ENCODE results near the gene PLCH2.

PLCH2 gene

DNA sequence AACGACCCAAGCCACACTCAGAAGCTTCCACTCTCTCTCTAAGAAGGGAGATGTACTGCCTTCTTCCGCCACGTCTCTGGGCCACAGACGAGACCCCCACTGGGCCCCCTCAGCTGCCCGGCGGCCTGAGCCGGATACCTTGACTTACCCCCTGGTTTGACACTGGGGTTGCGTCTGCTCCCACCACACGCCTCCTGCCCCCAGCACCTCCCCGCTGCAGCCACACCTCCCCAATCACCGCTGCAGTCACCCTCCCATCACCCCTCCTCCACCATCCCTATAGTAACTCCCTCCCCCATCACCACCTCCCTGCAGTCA, 39.6 kb downstream of the PLCH2 start:
- DNase-seq (ENCODE audit: low spot score): no peak

DNA sequence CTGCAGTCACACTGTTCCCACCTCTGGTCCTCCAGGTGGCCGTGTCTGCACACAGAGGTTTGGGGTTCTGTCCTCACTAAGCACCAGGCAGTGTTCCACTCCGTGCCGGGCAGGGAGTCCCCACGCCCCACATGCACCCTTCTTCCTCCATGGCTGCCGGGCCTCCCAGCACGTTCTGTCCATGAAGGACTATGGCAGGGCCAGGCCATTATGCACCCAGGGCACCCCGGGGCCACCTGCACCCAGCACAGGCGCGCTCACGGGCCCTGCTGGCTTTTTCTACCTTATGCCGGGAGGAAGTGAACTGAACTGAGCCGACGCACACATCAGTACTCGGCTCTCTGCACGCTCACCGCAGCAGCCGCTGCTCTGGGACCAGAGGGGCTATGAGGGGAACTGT, 40.0 kb downstream of the PLCH2 start:
- no peak for DNase-seq (ENCODE audit: low spot score)

DNA sequence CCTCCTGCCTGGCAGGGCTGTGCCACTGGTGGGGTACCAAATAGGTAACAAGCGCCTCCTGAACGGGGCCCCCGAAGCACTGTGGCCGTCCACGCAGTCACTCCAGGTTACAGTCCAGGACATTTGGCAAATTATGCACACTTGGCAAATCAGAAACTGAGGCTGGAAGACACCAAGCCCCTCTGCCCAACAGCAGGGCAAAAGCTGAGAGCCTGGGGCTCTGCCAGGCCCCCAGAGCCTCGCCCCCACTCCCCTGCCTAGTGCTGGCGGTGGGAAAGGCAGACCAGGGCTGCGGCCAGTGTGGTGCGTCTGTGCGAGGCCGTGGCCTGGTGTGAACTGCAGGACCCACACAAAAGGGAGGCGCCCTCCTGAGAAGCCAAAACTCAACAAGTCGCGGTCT, 40.9 kb downstream of the PLCH2 start:
- DNase-seq (ENCODE audit: low spot score): no peak

DNA sequence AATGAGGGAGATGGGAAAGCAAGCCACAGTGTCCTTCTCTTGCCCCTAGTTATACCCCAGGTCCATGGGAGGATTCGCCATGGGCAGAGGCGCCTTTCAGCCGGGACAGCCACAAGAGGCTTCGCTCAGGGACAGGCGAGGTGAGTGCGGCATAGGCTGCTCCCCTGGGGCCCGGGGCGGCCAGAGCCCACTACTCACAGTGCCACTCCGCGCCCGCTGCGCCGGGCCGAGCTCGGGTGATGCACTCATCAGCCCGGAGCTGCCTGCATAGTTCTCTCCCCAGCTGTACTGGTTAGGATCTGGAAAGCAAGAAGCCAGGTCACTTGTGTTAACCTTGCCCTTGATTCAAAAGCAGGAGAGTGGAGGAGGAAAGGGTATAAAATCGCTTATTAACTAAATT, 41.9 kb downstream of the PLCH2 start:
- DNase-seq (ENCODE audit: low spot score): no peak

DNA sequence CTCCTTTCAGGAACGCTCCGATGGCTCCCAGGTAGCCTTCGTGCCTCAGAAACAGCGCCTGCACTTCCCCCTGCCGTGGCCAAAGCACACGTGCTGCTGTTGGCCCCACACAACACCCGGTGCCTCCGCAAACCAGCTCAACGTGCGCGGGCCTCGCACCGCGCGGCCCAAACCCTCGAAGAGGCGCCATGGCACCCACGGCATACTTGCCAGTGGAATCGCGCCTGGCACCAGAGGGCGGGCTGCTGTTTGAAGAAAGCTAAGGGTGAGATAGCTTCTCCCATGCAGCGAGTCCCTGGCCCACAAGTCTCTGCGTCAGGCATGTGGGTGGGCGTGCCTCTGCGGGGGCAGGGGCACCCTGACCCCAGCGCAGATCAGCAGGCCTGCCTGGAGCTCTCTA, 42.4 kb downstream of the PLCH2 start:
- no peak for DNase-seq (ENCODE audit: low spot score)

DNA sequence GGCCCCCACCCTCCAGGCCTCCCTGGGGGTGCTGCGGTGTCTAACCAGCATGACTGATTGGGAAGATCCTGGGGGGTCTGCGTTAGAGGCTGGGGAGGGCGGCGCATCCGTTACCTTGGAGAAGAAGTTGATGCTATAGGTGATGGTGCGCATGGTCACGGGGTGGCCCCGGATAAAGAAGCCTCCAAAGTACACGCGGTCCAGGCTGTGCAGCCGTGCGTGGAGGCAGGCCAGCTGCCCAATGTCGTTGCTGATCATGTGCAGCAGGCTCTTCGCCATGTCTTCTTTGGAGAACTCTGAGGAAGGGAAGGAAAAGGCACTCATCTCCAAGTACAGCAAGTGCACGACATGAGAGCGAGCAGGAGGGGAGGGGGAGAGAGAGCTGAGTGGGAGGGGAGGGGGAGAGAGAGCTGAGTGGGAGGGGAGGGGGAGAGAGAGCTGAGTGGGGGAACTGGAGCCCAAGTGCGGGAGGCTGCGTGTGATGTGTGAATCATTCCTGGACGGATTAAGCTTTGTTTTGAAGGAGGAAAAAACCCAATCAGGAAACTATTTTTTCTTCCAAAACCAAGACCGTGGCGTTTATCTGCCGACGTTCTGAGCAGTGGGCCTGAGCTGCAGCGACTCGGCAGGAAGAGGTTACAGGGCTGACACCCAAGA, 43.1 kb downstream of the PLCH2 start:
- DNase-seq (ENCODE audit: low spot score): no peak

DNA sequence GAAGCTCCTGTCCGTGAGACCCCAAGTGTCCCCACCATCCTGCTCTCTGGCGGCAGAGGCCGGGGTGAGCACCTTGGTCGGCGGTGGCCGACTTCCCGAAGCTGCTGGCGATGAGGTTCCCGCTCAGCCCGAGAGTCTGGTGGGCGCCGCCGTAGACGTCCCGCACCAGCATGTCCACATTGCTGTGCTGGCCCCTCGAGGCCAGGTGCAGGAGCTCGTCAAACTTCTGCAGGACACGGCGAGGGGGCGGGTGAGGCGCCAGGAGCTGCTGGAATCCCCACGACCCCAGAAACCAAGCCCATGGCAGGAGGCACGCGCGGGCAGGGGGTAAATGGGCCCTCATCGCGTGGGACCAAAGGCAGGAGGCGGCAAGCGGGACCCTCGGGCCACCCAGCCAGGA, 43.6 kb downstream of the PLCH2 start:
- no peak for DNase-seq (ENCODE audit: low spot score)

DNA sequence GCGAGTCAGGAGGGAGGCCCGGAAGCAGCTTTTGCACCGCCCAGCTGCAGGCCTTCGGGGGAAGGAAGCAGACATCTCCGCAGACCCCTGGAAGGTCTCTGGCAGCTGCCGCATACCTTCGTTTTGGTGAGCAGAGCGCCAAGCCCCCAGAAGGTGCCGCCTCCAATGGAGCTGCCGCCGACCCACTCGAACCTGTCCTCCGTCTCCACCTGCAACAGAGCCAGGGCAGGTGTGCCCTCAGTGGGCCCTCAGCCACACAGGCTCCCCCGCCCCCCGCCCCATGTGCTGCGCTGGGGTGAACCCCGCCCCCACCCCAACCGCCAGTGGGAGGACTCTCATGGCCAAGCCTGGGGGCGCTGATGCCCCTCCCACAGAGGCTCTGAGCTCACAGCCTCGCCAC, 44.1 kb downstream of the PLCH2 start:
- no peak for DNase-seq (ENCODE audit: low spot score)

DNA sequence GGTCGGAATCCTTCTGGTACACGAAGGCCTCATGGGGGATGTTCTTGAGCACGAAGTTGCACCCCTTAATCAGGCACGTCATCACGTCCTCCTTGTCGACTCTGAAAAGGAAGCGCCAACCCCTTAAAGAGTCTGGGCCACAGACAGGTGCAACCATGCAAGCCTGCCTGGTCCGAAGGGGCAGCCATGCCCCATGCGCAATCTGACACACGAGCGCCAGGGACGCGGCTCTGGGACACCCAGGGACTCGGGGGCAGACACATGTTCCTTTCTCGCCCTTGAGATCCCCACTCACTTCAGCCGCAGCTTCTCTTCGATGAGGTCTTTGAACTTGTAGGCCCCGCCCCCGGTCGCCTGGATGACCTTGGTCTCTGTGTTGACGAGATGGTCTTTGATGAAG, 44.7 kb downstream of the PLCH2 start:
- no peak for DNase-seq (ENCODE audit: low spot score)

DNA sequence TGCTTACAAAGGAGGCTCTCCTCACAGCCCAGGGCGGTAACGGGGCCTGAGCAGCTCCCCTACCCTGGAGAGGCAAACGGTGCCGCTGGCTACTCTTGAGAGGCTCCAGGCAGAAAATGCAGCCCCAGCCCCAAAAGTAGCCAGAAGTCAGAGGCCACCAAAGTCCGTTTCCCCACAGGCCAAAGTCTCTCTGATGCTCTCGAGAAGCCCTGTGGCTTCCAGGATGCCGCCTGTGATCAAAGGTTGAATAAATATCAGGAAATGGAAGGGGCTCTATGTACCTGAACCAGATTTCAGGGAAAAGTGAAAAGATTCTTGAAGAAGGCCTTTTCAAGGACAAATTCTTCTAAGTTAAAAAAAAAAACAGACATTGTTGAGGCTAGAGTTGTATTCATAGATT, 46.1 kb downstream of the PLCH2 start:
- no peak for DNase-seq (ENCODE audit: low spot score)

DNA sequence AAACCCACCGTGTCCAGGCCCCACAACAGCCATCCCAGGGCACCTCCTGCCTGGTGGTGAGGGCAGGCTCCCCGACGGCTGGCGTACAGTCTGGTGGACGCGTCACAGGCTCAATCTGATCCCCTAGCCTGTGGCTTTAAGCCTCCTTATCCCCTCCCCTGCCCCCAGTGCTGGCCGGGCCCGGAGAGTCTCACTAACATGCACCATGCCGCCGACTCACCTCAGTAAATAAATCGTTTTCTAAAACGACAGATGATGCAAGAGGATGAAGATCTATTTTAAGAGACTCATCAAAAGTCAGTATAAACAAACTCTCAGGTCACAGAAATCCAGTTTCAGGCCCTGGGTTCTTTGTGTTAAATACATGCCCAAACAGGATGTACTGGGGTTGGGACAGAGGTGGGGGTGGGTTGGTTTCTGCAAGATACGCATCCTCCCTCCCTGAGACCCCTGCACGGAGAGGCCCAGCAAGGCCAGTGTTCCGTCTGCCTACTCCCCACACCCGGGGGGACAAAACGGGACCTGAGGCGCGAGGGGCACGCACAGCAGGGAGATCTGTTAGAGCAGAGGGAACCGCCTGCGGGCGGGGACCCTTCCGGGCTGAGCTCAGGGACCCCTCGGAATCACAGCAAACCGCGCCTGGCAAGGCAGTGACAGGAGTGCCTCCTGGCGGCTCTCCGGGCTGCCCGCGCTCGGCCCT, 47.3 kb downstream of the PLCH2 start:
- no peak for DNase-seq (ENCODE audit: low spot score)

DNA sequence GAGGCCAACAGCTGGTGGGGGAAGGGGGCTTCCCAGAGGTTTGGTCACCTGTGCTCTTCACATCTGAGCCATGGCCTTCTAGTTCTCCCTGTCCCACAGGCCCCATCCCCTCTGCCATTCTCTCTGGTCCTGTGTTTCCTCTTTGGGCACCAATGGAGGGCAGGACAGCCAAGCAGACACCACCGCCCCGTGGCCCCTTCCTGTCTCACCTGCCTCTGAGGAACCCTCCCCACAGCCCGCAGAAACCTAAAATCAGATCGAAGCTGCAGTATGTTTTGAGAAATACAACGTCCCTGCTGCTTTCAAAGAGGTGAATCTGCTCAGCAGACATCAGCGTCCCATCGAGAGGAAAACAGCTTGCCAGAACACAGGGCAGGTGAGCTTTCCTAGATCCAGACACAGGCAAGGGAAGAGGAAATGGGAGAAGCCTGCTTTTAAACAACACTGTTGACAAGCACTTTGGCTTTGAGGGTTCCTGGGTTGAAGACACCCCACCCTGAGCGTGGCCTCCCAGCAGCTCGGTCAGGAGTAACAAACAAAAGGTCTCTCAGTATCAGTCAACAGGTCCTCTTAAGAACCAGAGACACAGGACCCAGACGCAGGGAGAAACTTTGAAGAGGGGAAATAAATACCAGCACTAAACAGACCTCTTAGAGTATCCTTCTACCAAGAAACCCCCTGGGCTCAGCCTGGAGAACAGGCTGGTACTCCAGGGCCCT, 48.0 kb downstream of the PLCH2 start:
- no peak for DNase-seq (ENCODE audit: low spot score)

DNA sequence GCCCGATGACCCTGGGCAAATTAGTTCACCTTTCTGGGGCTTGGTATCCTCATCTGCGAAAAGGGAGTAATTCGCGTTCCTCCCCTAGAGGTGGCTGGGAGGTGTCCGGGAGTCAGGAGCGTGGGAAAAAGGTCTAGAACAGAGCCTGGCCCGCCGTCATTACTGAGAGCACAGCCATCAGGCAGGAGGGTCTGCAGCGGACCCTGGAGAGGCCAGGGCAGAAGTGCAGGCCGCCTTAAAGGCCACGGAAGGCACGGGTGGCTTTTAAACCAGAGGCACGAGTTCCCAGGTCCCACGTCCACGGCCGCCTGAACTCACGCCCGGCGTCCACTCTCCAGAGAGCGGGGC, 49.5 kb downstream of the PLCH2 start:
- DNase-seq (ENCODE audit: low spot score): no peak

DNA sequence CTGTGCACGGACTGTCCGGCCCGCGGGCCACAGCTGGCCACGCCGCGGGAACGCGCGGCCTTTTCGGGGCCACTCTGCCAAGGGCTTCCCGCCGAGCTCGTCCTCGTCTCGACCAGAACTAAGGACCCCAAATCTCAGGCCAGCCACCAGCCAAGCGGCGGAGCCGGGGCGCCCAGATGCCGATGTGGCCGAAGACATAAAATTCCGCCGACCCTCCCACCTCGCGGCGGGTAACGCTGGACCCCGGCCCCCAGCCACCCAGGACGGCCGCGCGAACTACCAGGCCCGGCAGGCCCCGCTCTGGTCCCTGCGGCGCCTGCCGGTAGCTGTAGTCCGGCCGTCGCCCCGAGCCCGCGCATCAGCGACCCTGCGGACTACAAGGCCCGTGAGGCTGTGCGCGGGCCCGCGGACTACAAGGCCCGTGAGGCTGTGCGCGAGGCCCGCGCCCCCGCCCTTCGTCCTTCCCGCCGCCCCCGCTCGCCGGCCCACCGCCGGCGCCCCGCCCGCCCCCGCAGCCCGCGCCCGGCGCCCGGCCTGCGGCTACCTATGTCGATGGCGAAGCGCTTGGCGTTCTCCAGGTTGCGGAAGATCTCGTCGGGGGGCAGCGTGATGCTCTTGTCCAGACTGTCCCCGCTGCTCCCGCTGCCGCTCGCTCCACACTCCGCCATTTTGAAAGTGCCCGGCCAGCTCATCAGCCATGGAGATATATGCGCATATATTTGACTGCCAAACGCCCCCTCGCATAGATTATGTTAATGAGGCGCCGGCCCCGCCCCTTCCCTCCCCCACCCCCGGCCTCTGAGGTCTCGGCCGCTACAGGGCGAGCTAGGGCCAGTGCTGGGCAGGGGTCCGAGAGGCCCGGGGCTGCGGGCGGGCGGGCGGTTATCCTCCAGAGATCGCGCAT, 50.1 kb downstream of the PLCH2 start, which contains the start of gene PANK4:
Gene PANK4, minus strand, starts transcription at position 677 of the 904 bp plus-strand sequence. Its CDS starts 9 bp downstream, at position 668.
- peak; percentile 95 for DNase-seq (ENCODE audit: low spot score)

DNA sequence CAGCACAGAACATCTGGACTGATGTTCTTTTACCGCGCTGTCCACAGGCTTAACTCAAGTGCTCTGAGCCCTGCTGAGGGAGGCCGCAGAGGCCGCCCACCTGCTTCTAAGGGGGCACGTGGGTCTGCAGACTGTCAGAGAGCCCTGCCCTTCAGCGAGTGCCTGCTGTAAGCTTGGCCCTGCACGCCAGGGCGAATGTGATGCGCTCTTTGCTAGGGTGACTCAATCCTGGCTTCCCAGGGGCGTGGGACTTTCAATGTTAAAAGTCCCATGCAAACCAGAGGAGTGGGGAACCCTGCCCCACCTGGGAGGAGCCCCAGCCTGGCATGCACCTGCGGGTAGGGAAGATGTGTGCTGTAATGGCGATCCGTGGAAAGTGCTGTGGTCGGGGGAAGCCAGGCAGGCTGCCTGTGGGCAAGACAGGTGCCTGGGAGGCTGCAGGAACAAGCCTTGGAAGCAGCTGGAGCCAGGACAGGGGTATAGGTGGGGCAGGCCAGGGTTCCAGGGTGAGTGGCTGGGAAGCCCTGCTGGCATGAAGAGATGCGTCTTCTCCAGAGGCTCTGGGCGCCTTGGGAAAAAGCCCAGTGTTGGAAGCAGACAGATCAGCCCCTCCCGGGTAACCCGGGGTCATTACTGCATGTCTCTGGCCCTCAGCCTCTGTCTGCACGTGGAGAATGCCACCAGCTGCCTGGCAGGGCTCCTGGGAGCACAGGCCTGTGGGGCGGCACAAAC, 50.9 kb downstream of the PLCH2 start:
- DNase-seq (ENCODE audit: low spot score): no peak

DNA sequence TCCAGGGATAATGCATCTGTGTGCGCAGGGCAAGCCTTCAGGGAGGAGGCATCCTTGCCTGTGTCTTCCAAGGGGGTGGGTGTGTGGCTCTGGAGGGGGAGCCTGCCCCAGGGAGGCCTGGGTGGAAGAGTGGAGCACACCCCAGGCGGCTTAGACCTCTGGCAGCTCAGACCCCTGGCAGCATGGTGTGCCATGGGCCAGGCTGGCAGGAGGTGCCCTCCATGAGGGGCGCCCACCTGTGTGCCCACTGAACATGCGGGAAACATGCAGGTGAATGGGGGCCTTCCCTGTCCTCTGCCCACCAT, 51.4 kb downstream of the PLCH2 start:
- DNase-seq (ENCODE audit: low spot score): no peak

DNA sequence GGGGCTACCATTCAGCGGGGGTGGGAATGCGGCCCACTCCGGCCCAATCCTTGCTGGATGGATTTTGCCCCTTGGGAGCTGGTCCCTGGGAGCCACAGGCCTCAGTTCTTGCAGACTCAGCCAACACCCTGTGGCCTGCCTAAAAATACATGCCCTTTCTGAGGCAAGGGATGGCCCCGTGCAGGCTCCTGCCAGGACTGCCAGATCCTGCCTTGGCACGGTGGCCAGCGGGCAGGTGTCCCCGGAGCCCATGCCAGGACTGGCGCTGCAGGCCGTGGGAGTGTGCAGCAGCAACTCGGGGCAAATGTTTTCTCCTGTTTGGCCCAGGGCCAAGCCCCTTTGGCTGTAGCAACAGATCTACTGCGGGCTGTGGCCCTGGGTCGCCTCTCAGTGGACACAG, 51.9 kb downstream of the PLCH2 start:
- no peak for DNase-seq (ENCODE audit: low spot score)

DNA sequence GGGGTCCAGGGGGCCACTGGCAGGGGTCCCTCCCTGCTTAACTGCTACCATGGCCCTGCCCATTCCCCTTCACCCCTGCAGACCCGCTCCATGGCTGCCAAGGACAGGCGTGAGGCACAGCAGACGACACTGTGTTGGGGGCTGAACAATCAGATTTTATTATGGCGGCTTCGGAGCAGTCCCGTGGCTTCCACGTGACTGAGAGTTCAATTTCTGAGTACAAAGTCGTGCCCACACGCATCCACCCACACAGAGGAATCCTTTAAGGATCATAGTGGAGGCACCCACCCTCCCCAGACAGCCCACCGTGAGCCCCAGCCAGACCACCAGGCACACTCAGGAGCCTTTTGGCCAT, 52.5 kb downstream of the PLCH2 start:
- DNase-seq (ENCODE audit: low spot score): no peak

DNA sequence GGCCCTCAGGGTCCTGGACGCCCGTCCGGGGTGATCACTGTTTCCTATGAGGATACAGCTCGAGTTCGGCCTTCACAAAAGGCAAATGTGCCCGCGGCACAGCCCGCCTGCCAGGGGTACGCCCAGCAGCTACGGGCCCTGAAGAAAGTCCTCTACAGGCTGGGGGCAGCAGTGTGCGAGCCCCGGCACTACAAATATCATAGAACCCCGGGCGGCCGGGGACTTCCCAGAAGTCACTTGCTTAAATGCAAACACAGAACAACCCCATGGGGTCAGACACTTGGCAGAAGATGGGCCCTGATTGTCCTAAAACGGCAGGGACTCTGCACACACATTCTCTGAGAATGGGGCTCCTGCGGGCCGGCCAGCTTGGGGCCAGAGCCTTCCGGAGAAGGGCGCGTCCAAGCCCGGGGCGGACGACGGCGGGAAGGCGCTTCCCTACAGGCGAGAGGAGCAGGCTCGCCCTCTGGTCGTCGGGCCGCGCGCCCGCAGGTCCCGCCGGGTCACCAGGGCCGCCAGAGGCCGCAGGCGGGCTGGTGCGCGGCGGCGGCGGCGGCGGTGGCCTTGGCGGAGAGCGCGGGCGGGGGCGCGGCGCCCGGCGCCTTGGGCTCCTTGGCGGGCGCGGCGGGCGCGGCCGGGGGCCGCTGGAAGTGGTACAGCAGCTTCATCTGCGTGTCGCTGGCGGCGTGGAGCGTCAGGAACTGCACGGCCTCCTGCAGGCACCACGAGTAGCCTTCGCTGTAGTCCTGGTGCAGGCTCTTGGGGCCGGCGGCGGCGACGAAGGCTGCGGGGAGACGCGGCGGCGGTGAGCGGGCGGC, 53.1 kb downstream of the PLCH2 start:
- no peak for DNase-seq (ENCODE audit: low spot score)

DNA sequence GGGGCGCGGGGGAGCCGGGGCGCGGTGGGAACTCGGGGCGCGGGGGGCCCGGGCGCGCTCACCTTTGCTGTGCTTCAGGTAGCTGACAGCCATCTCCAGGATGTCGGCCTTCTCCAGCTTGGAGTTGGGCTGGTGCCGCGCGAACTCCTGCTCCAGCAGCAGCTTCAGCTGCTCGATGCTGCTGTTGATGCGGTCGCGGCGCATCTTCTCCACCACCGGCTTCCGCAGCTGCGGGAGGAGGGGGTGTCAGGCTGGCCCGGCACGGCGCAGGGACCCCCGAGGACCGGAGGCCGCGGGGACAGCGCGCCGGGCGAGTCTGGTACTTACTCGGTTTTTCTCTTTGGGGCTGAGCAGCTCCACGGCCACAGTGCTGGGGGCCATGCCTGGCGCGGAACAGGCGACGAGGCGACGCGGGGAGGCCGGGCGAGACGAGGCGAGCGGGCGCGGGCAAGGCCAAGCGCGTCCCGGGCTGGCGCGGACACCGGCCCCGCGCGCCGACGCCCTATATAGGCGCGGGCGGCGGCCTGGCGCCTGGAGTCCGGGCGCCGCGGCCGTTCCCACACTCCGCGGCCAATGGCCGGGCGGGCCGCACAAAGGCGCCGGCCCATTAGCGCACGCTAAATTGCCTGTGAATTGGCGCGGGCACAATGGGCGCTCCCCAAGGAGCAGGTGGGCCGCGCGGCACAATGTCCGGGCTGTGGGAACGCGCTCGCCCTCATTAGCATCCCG, 53.9 kb downstream of the PLCH2 start, which contains the start of gene HES5:
Gene HES5, minus strand, starts transcription at position 480 of the 729 bp plus-strand sequence. Its CDS starts 99 bp downstream, at position 381.
- no peak for DNase-seq (ENCODE audit: low spot score)

Measured in left forelimb (tissue), 1 donor.